Measurements from ENCODE around the gene C1orf210. TPM values are rescaled to one million over a fixed set of nuclear protein-coding genes. Genes with fewer than 3 reads are reported as not detected.

The C1orf210 gene
- total RNA-seq, 6 donors from 2014 or later = 12.5 to 38.3 (median 27.1) TPM

DNA sequence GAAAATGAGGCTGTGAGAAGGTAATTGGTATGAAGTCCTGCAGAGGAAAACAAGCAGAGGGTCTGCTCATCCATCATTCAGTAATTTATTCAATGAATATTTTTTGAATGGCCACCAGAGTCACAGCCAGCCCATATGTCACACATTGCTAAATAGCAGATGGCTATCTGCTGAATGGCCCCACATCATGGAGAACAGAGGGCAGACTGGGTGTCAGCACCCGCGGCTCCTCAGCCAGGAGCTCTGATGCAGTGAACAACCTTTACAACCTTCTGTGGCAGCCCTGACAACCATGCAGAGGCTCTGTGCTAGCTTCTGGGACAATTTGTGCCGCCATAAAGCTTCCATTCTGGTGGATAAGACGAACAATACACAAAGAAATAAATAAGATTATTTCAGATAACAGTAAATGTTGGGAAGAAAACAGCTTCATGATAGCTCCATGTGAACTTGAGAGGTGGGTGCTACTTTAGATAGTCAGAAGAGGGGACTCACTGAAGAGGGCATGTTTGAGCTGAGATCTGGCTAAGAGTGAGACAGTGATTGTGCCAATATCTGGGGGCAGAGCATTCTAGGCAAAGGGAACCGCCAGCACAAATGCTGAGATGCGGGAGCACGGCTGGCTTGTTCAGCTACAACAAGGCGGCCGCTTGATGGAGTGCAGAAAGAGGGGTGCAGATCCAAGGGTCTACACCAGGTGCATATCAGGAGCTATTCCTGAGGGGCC lies 2.8 kb upstream of the C1orf210 start:
- DNase-seq (no peak), ATAC-seq (ENCODE audit: low FRiP score in 2 of 2) (no peak)
- H3K4me3 ChIP-seq = no peak overlapping the region
- TF ChIP-seq, protein P1, sequence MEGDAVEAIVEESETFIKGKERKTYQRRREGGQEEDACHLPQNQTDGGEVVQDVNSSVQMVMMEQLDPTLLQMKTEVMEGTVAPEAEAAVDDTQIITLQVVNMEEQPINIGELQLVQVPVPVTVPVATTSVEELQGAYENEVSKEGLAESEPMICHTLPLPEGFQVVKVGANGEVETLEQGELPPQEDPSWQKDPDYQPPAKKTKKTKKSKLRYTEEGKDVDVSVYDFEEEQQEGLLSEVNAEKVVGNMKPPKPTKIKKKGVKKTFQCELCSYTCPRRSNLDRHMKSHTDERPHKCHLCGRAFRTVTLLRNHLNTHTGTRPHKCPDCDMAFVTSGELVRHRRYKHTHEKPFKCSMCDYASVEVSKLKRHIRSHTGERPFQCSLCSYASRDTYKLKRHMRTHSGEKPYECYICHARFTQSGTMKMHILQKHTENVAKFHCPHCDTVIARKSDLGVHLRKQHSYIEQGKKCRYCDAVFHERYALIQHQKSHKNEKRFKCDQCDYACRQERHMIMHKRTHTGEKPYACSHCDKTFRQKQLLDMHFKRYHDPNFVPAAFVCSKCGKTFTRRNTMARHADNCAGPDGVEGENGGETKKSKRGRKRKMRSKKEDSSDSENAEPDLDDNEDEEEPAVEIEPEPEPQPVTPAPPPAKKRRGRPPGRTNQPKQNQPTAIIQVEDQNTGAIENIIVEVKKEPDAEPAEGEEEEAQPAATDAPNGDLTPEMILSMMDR (IDR thresholded peaks at IDR 0.05) = no peak
- TF ChIP-seq POLR2AphosphoS5 (IDR thresholded peaks at IDR 0.05) (no peak), POLR2A (IDR thresholded peaks at IDR 0.05) (no peak), EP300 (IDR thresholded peaks at IDR 0.05) (no peak)
- no peak overlapping the region for H3K27ac ChIP-seq
- no peaks in the 10 kb centered on the region for H3K36me3 ChIP-seq
- H3K4me1 ChIP-seq = peaks cover 0 to 7% (median 4%) of the 10 kb centered on the region in 4 donors
- H3K27me3 ChIP-seq = no peaks in the 10 kb centered on the region
- no peaks in the 10 kb centered on the region for H3K9me3 ChIP-seq
- WGBS, 2 donors = 90 to 91% methylated on average over 9 of the region's 9 CpGs

DNA sequence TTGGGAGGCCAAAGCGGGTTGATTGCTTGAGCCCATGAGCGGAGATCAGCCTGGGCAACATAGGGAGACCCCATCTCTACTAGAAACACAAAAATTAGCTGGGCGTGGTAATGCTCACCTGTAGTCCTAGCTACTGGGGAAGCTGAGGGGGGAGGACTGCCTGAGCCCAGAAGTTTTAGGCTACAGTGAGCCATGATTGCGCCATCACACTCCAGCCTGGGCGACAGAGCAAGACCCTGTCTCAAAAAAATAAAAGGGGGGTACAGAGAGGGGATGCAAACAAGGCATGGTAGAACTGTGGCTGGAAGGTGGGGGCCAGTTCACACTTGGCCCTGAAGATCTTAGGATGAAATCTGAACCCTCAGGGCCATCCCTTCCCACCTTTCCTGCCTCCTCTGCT lies 1.2 kb upstream of the C1orf210 start:
- no peaks in the 10 kb centered on the region for H3K9me3 ChIP-seq
- TF ChIP-seq, protein P1 (IDR thresholded peaks at IDR 0.05) = no peak
- no peak for TF ChIP-seq POLR2A (IDR thresholded peaks at IDR 0.05)
- no peak for TF ChIP-seq EP300 (IDR thresholded peaks at IDR 0.05)
- no peak for TF ChIP-seq POLR2AphosphoS5 (IDR thresholded peaks at IDR 0.05)
- 89 to 90% methylated on average over 5 of the region's 5 CpGs for WGBS, 2 donors
- H3K27ac ChIP-seq = no peak overlapping the region
- H3K4me3 ChIP-seq = no peak overlapping the region
- H3K27me3 ChIP-seq = no peaks in the 10 kb centered on the region
- ATAC-seq (ENCODE audit: low FRiP score in 2 of 2) (no peak), DNase-seq (no peak)
- no peaks in the 10 kb centered on the region for H3K36me3 ChIP-seq
- H3K4me1 ChIP-seq = peaks cover 0 to 18% (median 9%) of the 10 kb centered on the region in 4 donors

DNA sequence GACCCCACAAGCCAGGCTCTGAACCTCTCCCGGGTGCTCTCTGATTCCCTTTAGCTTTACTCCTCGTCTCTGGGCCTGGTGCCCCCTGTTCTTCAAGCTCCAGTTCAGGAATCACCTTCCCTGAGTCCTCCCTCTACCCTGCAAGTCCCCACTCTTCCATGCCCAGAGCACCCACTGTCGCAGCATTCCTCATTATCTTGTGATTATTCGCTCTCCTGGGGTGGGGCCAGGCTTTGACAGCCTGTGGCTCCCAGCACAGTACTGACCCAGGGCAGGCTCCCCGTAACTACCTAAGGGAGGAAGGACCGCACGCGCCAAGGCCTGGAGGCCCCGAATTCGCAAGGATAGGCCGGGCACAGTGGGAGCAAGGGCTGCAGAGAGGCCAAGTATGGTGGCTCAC lies 734 bp upstream of the C1orf210 start:
- ATAC-seq (ENCODE audit: low FRiP score in 2 of 2) (no peak), DNase-seq (no peak)
- peak overlapping the region; percentile 4 to 70 (median 48) for H3K27ac ChIP-seq
- peaks cover 0 to 21% (median 10%) of the 10 kb centered on the region in 4 donors for H3K4me1 ChIP-seq
- TF ChIP-seq EP300 (IDR thresholded peaks at IDR 0.05) (no peak), POLR2A (IDR thresholded peaks at IDR 0.05) (no peak)
- H3K36me3 ChIP-seq = no peaks in the 10 kb centered on the region
- no peaks in the 10 kb centered on the region for H3K9me3 ChIP-seq
- H3K27me3 ChIP-seq = no peaks in the 10 kb centered on the region
- 85 to 99% methylated on average over 9 to 11 of the region's 11 CpGs for WGBS, 2 donors
- H3K4me3 ChIP-seq = peak overlapping the region in 3 of 4 donors; percentile 40 to 47 (median 47)

DNA sequence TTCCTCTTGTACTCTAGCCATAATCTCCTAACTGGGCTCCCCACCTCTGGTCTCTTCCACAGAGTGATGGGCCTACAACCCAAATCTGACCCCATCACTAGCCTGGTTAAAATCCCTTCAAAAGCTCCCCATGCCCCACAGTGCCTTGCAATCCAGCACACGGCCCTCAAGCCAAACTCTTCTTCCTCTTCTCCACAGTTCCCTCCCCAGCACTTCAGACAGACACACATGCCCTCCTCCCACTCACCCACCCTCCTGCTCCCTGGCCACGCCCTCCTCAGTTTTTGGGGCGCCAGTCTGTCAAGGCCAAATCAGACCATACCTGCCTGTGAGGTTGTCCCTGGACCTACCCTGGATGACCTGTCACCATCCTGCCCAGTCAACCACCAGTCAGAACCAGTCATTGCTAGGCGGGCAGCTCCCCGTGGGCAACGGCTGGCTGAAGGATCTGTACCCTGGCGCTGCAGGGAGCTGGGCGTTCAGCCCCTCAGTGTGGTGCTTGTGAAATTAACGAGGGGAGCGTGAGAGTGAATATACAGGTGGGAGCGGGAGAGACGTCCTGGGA lies 753 bp downstream of the C1orf210 start:
- H3K27me3 ChIP-seq = no peaks in the 10 kb centered on the region
- no peaks in the 10 kb centered on the region for H3K36me3 ChIP-seq
- ATAC-seq (ENCODE audit: low FRiP score in 2 of 2) = no peak
- peak overlapping the region; percentile 35 to 70 (median 52) for H3K27ac ChIP-seq
- WGBS, 2 donors = 69 to 78% methylated on average over 12 of the region's 12 CpGs
- no peaks in the 10 kb centered on the region for H3K9me3 ChIP-seq
- peak overlapping the region in 3 of 4 donors; percentile 40 to 47 (median 47) for H3K4me3 ChIP-seq
- H3K4me1 ChIP-seq = peaks cover 0 to 24% (median 15%) of the 10 kb centered on the region in 4 donors
- DNase-seq = no peak
- TF ChIP-seq POLR2AphosphoS5 (IDR thresholded peaks at IDR 0.05) (no peak), EP300 (IDR thresholded peaks at IDR 0.05) (no peak), POLR2A (IDR thresholded peaks at IDR 0.05) (no peak)
- TF ChIP-seq, protein P1 (IDR thresholded peaks at IDR 0.05) = no peak

DNA sequence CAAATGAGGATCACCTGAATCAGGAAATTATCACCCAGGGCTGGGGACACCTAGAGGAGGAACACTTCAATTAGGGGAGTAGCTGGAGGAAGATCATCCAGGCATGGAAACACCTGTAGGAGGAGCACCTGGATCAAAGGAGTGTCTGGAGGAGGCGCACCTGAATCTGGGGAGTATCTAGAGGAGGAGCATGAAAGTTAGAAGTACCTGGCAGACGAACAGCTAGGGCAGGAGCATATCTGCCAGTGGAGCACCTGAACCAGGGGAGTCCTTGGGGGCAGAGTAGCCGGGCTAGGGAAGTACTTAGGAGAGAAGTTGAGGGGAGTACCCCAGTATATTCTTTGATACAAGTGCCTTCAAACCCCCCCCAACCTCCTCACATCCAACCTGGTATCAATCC lies 1.3 kb downstream of the C1orf210 start:
- ATAC-seq (ENCODE audit: low FRiP score in 2 of 2) (no peak), DNase-seq (peak in 1 of 2 donors; percentile 13)
- Histone ChIP-seq H3K9me3 (no peaks in the 10 kb centered on the region), H3K27me3 (no peaks in the 10 kb centered on the region), H3K36me3 (no peaks in the 10 kb centered on the region), H3K4me3 (peak overlapping the region in 2 of 4 donors; percentile 40 to 47), H3K27ac (peak overlapping the region in 2 of 4 donors; percentile 60 to 70), H3K4me1 (peaks cover 0 to 24% (median 15%) of the 10 kb centered on the region in 4 donors)
- 82 to 85% methylated on average over 2 to 3 of the region's 3 CpGs for WGBS, 2 donors
- TF ChIP-seq POLR2A (IDR thresholded peaks at IDR 0.05) (no peak), EP300 (IDR thresholded peaks at IDR 0.05) (no peak), POLR2AphosphoS5 (IDR thresholded peaks at IDR 0.05) (no peak)
- TF ChIP-seq, protein P1 (IDR thresholded peaks at IDR 0.05) = no peak
